NCI-H1092 treated with DMSO at 0.1 percent for 48 hours (cell line): ENCODE data around the gene AFF1.

Source experiments
- DNase-seq: peaks from one replicate; lab custom pipeline; 2025; lab: John Stamatoyannopoulos, UW

AFF1 gene

DNA sequence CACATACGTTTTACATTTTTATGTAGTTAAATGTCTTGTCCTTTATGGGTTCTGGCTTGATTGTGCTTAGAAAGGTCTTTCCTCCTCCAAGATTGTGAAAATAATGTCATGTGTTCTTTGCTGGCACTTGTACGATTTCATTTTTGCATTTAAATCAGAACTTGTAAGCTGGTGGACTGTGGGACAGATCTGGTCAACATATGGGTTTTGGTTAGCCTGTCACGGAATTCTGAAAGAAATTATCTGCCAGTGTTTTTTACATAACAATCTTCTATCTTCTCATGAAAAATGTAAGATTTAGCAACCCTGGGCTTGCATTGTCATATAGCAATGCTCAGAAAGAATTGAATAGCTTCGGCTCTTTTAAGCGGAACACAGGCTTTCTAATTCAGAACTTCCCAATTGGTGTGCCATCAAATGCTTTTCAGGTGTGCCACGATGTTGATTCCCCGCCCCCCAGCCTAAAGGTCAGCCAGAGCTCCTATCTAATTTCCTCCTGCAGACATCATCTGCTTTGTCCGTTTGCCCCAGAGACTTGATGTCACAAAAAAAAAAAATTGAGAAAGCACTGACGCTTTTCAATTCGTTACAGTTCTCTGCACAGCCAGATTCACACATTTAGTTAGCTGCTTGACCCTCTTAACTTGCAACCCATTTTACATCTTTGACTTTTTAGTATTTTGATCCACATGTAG, 16.2 kb downstream of the AFF1 start:
- no peak for DNase-seq

DNA sequence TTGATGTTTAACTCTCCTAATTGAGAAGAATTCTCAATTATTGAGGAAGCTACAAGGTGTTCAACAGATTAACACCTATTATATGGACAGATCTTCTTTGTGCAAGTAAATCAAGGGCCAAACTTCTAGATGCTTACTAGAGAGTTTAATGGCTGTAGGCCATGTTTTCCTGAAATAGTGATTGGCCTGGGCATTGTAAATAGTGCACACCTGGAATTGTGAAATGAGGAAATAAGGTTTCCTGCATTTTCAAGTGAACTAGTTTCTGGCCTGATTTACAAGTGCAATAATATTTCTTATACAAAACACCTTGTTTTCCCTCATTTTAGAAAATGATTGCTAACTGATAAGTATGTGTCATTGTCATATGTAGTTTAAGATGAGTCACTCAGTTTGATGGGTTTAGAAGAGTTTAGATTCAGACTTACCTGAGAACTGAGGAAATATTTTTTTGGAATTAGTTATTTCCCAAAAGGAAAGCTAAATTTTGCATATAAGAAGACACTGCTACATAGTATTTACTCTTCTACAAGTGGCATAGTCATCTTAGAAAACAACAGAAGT, 21.2 kb downstream of the AFF1 start:
- DNase-seq: no peak

DNA sequence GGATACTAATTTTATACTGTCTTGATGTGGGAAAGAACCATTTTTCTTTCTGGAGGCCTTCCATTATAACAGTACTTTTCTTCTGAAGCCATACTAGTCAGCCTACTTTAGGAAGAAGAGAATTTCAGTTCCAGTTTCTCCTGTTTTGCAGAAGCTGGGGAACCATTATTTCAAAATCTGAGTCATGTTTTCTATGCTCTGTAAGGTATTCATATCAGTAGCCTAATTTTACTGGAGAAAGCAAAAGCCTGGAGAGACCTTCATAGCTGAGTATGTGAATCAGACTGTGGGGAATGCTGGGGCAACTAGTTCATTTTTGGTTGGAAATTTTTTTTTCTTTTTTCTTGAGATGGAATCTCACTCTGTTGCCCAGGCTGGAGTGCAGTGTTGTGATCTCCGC, 22.4 kb downstream of the AFF1 start:
- no peak for DNase-seq

DNA sequence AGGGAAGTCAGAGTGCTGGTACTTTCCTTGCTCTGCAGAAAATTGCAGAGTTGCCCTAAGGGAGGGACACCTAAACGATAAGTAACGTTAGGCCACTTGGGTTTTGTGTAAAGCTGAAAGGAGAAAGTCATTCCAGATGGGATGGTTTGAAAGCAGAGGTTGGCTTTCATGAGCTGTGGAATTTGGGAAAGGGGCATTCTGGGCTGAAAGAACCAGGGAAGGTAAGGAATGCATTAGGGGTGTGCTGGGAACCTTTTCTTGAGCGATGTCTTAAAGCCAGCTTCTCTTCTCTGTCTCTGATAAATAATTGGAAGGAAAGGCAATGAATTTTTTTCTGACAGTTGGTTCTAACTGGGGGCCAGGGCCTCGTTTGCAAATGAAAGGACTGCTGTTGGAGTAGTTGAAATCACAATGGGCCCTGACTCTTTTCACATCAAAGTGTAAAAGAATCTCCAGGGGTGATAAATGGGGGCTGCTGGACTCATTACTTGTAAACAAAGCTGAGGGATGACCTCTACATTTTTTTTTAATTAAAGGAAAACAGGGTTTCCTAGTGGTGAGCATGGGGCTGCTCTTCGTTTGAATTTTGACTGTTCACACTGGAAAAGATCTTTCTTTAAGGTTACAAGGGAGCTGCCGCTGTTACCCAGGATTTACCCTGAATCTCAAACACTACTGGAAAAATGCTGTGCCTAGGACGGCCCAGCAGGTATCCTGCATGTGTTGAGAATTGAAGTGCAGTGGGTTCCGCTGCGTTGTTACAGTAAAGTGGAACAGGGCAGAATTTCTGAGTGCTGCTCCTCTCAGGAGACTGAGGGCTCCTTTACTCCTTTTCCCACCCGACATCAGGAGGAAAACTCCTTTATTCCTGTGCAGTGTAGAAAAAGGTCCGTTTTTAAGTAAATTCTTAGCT, 25.0 kb downstream of the AFF1 start:
- DNase-seq: no peak

DNA sequence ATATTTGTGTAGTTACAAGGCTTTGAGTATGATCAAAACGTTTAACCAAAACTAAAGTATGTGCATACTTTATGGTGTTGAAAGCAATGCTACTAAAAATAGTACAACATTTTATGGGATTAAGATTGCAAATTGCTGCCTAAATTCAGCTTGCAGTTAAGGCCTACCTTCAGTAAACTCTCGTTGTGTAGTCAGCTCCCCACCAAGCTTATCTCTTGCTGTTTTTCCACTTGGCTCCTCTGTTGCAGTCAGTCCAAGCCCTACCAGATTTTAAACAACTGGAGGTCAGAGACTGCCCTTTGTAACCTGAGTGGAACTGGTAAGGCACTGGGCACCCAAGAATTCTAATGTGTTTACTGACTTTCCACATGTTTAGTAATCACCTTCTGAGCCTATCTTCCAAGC, 25.7 kb downstream of the AFF1 start:
- DNase-seq: no peak

DNA sequence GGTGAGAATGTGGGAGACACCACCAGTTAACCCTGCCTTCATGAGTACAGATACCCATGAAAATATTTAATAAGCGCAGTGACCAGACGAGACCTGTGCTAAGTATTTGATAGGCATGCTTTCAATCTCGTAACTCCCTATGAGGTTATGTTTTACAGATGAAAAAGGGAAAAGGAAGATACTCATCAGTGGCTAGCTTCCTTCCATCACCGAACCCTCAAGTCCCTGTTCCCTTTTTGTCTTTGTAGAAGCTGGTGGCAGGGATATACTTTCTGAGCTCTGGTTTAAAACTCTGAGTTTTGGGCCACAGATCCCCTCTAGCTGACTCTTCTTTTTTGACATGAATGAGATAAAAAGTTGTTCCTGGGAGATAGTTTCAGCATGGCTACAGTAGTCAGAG, 26.3 kb downstream of the AFF1 start:
- DNase-seq: no peak

DNA sequence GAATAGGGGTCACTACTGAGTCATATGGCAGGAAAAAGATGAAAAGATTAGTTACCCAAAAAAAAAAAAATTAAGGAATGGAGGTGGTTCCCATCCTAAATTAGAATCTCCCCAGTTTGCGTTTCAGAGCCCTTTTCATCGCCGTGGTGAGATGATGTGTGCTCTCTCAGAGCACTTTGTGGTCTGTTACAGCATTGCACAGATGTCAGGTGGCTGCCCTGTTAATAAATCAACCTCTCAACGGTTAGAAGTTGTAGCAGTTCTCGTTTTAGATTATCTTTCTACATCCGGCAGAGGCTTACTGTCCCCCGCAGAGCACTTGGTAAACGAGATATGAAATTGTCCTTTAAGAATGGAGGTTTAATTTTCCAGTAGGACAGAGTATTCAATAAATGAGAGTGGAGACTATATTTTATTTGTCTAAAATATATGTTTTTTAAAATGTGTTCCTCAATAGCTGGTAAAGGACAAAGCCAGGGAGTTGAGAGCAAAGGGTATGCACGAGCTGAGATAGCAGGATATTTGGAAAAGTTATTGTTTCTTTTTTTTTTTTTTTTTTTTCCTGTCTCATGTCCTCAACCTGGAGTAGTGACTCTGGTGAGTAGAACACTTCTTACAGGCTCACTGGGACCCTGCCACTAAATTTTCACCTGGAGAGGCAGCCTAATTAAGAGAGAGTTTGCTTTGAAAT, 26.9 kb downstream of the AFF1 start:
- DNase-seq: no peak

DNA sequence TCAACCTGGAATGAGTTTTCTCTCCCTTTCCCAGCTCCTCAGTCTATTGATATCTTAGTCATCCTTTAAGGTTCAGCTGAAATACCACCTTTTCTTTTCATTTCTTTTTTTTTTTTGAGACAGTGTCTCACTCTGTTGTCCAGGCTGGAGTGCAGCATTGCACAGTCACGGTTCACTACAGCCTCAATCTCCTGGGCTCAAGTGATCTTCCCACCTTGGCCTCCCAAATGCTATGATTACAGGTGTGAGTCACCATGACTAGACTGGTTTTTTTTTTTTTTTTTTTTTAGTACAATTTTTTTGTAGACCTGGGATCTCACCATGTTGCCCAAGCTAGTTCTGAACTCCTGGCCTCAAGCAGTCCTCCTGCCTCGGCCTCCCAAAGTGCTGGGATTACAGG, 28.9 kb downstream of the AFF1 start:
- DNase-seq: no peak

DNA sequence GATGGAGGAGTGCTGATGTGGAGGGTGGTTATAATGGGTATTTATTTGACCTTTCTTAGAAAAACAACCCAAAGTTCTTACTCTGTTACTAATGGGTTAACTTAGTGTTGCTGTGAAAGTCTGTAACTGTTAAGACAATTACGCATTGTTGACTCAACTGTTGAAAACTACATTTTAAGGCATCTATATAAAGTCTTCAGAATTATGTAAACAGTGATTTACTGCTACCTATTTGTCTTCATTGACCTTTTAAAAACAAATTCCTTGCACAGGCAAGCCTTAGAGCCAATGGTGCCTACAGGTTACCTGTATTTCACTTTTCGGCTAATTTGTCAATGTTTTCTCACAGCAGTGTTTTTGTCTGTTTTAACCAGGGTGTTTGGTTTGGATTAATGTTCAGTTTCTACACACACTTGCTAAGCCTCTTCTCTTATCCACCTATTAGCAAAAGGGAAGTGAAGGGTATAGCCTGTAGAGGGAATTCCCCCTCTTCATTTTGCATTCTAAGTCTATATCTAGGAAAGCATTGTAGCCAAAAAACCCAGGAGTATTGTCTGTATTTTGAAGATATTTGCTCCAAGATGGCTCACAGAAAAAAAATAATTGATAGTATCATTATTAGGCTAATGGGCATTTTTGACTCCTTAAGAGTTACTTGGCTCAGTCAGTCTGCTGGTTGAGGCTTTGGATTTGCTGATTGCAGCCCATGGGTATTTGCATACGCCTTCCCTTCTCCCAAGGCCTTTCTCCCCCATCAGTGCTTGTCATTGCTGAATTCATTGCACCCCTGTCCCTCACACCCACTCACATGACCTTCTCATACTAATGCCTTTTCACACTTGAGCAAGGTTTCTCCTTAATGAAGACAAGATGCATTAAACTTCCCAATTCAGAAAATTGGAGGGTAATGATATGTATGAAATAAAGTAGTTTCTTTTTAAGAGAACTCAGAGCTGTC, 30.5 kb downstream of the AFF1 start:
- DNase-seq: no peak

DNA sequence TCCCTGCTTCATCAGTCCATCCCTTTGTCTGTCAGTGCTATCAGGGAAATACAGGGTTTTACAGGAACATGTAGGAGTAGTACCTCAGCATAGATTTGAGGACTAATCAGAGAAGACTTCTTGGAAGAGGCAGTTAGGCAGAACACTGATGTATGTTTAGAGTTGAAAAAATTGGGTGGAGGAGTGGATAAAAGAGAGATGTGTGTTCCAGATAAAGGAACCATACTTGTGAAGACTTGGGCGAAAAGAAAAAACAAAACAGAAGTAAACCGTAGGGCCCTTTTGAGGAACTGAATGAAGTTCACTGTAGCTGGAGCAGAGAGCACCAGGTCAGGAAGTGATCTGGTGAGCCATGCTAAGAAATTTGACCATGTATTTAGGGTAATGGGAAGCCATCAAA, 32.3 kb downstream of the AFF1 start:
- DNase-seq: no peak

DNA sequence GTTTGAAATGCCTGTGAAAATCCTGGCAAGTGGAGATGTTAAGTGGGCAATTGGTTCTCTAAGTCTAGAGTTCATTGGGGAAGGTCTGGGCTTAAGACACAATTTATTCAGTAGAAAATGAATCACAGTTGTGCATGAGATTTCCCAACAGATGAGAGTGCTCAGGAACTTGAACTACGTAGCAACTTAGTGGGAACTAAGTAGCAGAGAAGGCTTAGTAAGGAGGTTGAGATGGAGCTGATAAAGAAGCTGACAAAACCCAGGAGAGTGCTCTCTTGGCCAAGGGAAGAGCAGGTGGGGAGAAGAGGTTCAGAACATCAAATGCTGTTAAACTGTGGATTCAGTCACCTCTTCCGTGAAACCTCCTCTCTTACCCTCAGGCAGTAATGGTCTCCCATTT, 33.0 kb downstream of the AFF1 start:
- no peak for DNase-seq

DNA sequence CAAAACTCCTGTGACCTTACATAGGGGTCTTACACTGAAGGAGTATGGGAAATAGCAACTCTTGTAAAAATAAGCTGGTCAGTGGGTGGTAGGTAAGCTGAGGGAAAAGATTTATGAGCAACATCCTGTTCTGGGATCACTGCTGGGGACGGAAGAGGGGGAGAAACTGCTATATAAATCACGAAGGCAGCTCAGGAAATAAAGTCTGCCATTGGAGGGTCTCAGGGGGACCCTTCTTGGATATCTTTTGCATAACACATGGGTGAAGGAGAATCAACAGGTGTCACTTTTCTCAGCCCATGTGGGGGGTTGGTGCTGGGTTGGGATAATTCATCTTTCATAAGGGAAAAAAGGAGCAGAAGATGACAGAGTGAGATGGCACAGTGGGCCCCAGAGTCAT, 33.7 kb downstream of the AFF1 start:
- no peak for DNase-seq

DNA sequence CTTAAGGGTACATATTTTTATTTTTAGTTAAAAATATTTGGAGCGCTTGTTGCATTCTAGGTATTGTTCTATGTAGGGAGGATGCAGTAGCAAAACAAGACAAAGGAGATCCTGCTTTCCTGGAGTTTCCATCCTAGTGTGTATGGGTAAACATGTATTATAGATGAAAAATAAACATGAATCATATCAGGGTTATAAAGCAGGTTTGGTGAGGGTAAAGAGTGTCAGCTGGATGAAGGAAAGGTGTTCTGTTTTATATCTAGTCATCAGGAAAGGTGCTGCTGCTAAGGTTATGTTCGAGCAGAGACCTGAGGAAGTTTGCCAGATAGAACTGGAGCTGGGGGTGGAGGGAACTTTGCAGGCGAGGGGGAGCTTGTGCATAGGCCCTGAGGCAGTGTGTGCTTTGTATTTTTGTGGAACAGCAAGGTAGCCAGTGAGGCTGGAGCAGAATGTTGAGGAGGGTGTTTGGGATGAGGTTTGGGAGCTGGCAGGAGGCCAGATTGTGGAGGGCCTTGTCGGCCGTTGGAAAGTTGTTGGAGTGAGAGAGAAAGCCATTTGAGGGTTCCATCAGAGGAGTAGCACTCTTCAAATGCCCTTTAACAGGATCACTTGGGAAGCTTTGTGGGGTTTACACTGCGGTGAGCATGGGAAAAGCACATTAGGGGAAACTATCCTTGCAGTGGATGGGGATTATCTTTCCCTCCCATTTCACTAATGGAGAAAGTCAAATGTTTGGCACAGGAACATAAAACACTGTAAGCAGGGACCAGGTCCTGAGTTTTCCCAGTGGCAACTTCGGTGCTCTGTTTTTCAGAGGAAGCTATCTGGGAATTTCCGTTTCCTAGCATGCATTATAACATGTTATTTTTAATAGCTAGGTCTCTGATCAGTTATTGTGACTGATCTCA, 35.9 kb downstream of the AFF1 start:
- DNase-seq: no peak

DNA sequence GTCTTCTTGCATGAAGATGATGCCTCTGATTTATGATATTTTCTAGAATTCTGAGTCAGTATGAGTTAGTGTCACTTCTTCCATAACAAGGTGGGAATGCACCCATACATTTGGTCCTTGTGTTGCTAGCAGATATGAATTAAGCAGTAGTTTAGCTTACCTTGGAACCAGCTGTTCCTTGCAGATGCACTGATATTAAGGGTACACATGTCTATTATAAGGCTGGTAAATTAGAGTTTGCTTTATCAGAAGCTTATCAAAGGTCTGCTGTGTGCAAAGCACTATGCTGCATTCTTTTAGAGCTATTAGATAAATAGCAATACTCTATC, 36.5 kb downstream of the AFF1 start:
- no peak for DNase-seq

DNA sequence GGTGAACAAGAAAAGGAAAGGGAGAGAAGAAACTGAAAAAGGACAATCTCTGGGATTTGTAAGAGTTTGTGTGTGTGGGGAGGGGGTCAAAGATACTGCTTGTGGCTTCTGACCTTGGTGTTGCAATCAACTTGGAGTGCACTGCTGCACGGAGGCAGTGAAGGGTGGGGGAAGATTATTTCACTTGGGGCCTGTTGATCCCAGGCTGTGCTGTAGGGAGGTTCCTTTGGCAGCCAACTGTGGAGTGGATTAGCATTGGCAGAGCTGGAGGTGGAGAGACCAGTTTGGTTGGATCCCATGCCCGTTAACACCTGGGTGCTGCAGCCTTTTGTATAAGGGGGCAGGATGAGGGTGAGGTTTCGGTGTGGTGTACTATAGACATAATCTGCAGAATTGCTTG, 38.2 kb downstream of the AFF1 start:
- no peak for DNase-seq

DNA sequence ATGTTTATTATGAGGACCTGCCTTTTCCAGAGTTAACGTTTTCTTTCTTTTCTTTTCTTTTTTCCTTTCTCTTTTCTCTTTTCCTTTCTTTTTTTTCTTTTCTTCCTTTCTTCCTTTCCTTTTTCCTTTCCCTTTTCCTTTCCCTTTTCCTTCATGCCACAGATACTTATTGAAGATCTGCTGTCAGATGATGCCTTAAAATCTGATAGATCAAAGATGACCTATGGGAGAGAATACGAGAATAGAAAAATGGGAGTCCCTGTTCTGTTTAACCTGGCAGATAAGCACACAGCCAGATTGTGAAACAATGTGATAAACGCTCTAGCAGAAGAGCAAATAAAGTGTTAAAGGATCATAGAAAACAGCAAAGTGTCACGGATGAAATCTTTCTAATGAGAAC, 38.9 kb downstream of the AFF1 start:
- DNase-seq: no peak

DNA sequence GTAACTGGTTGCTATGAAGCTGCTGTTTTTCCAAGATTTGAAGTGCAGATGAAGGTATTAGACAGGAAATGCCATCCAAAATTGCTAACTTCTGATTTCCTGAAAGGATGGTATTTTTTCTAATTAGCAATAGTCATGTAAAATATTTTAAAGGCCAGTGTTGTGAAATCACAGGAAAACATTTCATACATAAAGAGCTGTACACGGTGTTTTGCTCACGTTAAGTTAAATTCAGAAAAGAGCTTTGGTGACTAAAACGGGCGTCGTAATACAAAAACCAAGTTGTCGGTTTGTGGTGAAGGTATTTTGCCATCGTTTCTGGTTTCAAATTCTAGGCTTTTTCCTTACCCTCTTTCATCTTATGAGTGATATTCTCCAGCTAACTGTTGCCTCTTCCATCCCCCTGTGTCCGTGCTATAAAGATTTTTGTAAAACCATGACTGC, 39.8 kb downstream of the AFF1 start:
- DNase-seq: no peak

DNA sequence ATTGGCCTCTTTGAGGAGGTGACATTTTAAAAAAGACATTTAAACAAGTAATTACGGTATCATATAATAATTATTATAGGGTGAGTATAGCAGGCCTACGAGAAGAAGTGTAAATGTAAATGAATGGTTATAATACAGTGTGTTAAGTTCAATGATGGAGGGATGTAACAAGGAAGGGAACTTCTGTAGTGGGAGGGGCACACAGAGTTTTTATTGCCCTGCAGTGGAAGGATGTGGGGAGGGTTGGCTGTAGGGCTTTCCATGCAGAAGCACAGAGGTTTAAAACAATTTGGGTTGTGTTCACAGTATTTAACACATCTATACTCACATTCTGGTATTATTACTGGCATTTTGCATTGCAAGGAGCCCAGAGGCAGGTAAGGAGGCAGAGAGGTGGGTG, 41.1 kb downstream of the AFF1 start:
- no peak for DNase-seq

DNA sequence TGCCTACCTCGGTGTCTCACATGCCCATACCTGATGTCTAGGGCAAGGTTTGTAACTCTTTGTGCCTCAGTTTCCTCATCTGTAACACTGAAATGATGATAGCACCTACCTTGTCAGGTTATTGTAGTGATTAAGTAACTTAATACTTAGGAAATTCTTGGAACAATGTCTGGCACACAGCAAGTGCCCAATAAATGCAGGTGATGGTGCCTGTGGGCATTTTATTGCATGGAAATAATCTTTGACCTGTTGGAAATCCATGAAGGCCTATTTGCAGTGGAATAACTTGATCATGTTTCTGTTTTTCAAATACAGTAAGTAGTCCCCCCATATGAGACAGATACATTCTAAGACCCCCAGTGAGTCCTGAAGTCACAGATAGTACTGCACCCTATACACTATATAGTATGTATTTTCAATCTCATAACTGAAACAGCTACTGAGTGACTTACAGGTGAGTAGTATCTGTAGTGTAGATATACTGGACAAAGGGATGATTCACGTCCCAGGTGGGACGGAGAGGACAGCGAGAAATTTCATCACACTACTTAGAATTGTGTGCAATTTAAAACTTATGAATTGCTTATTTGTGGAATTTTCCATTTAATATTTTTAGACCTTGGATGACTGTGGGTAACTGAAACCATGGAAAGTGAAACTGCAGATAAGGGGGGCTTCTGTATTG, 42.1 kb downstream of the AFF1 start:
- DNase-seq: no peak

DNA sequence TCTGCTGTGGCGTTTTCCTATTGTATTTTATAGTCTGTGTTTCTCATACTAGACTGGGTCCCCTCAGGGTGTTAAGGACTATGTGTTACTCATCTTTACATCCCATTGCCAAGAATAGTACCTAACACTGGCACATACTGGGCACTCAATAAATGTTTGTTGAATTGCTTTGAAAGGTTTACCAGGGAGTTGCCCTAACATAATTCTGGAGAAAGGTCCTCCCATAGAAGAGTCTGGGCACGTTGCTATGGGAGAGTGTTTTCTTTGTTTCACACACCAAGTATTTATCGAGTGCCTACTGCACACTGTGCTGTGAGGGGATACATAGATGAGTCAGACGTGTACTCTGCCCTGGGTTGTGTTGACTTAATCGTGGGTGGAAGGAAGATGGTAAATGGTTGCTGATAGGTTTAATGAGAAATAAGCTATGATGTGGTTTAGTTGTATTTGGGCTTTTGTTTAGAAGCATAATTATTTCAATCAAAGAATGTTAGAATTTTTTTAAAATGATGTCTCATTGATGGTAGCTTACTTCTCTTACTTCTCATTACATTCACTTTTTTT, 42.9 kb downstream of the AFF1 start:
- DNase-seq: no peak
